ENCODE data around the gene TAGAP.

DNA sequence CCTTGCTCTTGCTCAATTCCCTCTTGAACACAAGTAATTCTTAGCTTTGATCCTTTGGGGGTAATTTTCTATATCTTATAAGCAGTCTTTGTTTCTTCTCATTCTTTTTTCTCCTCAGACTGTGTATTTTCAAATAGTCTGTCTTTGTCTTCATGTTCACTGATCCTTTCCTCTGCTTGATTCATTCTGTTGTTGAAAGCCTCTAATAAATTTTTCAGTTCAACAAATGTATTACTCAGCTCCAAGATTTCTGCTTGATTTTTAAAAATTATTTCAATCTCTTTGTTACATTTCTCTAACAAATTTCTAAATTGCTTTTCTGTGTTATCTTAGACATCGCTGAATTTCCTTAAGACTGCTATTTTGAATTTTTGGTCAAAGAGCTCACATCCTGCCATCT is 56.3 kb downstream of the TAGAP start:
- TF ChIP-seq POLR2A (IDR thresholded peaks at IDR 0.05), result no peak
- TF ChIP-seq, protein P1, sequence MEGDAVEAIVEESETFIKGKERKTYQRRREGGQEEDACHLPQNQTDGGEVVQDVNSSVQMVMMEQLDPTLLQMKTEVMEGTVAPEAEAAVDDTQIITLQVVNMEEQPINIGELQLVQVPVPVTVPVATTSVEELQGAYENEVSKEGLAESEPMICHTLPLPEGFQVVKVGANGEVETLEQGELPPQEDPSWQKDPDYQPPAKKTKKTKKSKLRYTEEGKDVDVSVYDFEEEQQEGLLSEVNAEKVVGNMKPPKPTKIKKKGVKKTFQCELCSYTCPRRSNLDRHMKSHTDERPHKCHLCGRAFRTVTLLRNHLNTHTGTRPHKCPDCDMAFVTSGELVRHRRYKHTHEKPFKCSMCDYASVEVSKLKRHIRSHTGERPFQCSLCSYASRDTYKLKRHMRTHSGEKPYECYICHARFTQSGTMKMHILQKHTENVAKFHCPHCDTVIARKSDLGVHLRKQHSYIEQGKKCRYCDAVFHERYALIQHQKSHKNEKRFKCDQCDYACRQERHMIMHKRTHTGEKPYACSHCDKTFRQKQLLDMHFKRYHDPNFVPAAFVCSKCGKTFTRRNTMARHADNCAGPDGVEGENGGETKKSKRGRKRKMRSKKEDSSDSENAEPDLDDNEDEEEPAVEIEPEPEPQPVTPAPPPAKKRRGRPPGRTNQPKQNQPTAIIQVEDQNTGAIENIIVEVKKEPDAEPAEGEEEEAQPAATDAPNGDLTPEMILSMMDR (IDR thresholded peaks at IDR 0.05), result no peak
- TF ChIP-seq POLR2AphosphoS5 (IDR thresholded peaks at IDR 0.05), result no peak

All from stomach (tissue), 4 donors.